T-helper 22 cell (primary cell): Measurements from ENCODE around the gene NSUN6.
"Not testable (repeated sequence)": the region's sequence is repeated elsewhere in the genome, so short reads cannot be mapped to it uniquely, and the experiment has no call there.

Source experiments
- DNase-seq: peaks from one replicate; pipeline ENCODE4 v3.0.0-alpha.2; 2020; ENCODE audit warnings: low read depth

The NSUN6 gene

GRCh38 chr10:18659125-18659818 lies 7.9 kb upstream of the NSUN6 start, which contains the start of gene ARL5B:
TSS of gene ARL5B (plus strand) at chr10:18659431. CDS start at chr10:18659638, 207 bp downstream.
- peak; percentile 97 for DNase-seq

- DNase-seq, result no peak
These were observed 7.1 kb upstream of the NSUN6 start for GRCh38 chr10:18658271-18659124.

GRCh38 chr10:18656724-18657123 lies 5.3 kb upstream of the NSUN6 start:
- DNase-seq, result no peak

DNA sequence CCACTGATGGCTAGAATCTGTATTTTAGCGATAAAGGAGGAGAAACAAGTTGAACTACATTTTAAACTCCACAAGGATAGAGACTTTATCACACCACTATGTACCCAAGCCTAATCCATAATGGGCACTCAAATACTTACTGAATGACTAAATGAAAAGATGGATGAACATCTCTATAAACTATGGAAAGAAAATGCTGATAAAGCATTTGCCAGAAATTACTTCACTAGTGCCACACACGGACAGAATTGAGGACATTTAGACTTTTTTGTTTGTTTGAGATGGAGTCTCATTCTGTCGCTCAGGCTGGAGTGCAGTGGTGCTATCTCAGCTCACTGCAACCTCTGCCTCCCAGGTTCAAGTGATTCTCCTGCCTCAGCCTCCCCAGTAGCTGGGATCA lies 1.7 kb upstream of the NSUN6 start:
- DNase-seq, result no peak

DNA sequence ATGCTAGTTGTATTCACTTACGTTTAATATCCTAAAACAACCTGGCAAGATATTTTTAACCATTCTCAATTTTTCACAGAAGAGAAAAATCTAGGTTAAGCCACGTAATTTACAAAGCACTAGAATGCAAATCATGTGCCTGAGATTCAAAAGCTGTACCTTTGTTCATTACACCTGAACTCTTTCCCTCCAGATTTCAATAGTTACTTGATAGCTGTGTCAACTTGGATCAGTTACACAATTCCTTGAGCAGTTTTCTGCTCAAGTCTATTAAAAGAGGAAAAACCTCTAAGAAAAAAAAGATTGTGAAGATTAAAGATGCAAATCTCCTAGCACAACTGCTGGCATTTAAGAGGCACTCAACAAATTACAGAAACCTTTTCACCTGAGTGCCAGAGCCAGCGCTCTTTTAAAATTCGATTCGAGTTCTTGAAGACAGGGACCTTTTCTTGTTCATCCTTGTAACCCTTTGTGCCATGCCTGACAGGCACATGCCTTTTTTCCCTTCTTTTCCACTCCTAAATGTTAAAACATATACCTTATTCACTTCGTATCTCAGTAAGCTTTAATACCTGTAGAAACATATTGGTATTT lies 886 bp downstream of the NSUN6 start:
- DNase-seq, result no peak

GRCh38 chr10:18649364-18649959 lies 1.9 kb downstream of the NSUN6 start:
- DNase-seq, result no peak

DNA sequence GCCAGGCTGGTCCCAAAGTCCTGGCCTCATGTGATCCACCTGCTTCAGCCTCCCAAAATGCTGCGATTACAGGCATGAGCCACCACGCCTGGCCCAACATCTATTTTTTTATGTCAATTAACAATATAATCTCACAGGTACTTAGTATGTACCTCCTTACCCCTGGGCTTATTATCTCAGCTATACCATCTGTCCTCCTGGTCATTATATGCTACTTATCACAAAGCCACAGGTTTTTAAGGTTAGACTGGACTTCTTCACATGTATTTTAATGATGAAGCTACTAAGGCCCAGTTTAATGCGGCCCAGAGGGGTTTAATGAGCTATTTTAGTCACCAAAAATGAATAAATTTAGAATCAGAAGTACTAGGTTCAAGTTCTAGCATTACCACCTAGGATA lies 3.4 kb downstream of the NSUN6 start:
- no peak for DNase-seq

GRCh38 chr10:18647151-18647550 lies 4.2 kb downstream of the NSUN6 start:
- no peak for DNase-seq

DNA sequence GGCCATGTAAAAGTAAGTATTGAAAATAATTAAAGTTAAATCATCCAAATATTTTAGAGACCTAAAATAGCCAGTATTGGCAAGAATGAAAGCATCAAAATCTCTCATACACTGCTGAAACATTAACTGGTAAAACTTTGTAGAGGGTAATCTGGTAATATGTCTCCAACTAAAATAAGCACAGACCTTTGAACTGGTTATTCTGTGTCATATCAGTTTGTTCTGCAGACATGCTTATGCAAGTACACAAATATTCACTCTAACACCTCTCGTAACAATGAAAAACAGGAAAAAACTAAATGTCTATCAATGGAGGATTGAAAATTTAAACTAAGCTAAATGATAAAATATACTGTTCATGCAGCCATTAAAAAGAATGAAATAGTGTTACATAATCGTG lies 11.7 kb downstream of the NSUN6 start:
- DNase-seq, result not testable (repeated sequence)

- DNase-seq, result not testable (repeated sequence)
These were observed 14.0 kb downstream of the NSUN6 start for GRCh38 chr10:18637400-18637799.

DNA sequence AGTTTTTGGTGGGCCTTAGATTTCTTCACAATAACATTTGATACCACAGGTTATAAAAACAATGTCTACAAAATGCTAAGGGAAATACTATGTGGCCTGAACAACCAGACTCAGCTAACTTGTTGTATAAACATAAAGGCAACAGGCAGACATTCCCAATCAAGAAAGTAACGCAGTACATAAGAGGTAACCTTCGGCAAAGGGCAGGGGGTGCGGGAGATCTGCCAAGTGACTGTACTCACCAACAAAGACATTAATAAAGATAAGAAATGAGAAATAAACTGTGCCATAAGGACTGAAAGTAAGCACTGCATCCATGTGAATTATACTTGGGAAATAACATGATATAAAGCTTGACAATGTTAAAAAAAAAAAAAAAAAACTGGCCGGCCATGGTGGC lies 15.4 kb downstream of the NSUN6 start:
- no peak for DNase-seq

DNA sequence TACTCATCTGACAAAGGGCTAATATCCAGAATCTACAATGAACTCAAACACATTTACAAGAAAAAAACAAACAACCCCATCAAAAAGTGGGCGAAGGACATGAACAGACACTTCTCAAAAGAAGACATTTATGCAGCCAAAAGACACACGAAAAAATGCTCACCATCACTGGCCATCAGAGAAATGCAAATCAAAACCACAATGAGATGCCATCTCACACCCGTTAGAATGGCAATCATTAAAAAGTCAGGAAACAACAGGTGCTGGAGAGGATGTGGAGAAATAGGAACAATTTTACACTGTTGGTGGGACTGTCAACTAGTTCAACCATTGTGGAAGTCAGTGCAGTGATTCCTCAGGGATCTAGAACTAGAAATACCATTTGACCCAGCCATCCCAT lies 18.9 kb downstream of the NSUN6 start:
- not testable (repeated sequence) for DNase-seq

- peak; percentile 49 for DNase-seq
These were observed 23.9 kb downstream of the NSUN6 start for GRCh38 chr10:18627452-18628018.

DNA sequence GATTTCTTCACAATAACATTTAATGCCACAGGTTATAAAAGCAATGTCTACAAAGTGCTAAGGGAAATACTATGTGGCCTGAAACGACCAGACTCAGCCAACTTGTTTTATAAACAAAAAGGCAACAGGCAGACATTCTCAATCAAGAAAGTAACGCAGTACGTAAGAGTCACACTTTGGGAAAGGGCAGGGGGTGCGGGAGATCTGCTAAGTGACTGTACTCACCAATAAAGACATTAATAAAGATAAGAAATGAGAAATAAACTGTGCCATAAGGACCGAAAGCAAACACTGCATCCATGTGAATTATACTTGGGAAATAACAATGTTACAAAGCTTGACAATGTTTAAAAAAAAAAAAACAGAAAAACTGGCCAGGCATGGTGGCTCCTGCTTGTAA lies 25.5 kb downstream of the NSUN6 start:
- DNase-seq, result no peak

DNA sequence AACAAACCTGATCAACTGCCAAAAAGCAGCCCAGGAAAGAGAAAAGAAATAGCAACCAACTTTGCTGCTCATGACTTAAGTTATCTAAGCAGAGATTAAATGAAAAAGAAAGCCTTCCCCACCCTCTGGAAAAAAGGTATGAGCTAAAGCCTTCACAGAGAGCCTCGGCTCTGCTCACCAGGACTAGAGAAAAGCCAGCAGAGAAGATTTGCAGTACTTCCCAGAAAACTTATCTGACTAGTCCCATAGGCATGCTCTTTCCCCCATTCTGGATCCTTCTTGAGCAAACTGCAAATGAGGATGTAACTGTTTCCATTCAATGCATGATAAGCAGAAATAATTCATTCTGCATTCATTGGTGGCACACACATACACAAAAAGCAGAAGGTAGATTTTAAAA lies 27.7 kb downstream of the NSUN6 start:
- DNase-seq, result not testable (repeated sequence)

GRCh38 chr10:18620856-18621255 lies 30.5 kb downstream of the NSUN6 start:
- no peak for DNase-seq

- no peak for DNase-seq
These were observed 32.4 kb downstream of the NSUN6 start for GRCh38 chr10:18619016-18619415.

DNA sequence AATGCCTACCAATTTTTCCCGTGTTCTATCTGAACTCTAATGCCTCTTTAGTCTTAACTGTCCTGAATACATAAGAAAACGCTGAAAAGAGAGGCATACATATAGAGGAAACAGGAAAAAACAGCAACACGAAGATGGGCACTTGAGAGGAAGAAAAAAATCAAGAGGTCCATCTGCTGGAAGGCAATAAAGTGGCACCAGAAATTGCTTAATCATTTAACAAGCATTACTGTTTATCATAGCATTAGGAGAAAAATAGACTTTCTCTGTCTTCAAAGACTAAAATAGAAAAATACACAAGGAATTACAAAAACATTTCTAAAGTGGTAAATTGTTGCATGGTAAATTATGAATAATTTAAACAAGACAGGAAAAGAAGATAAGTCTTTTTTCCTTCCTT lies 35.0 kb downstream of the NSUN6 start:
- no peak for DNase-seq

- no peak for DNase-seq
These were observed 35.8 kb downstream of the NSUN6 start for GRCh38 chr10:18615618-18616017.

GRCh38 chr10:18611168-18611567 lies 40.2 kb downstream of the NSUN6 start:
- DNase-seq, result no peak

- no peak for DNase-seq
These were observed 40.9 kb downstream of the NSUN6 start for GRCh38 chr10:18610517-18610916.

DNA sequence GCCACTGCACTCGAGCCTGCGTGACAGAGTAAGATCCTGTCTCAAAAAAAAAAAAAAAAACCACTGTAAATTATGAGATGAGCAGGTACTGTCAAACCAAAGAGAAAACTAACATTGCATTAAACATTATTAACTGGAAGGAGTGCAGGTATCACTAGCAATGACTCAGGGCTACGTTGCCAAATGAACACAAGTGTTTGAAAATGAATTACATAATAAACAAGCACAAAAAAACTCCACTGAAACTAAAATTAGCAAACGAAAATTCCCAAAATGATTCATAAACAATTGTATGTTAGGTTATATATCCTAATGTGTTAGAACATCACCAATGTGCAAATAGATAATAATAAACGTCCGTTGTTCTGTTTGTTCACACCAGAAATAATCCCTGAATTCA lies 42.8 kb downstream of the NSUN6 start:
- no peak for DNase-seq
